GM21423 (cell line): ENCODE measurements around the gene DIPK2B.

Source experiments
- ATAC-seq: cut with Tn5 transposase; IDR thresholded peaks from one replicate; pipeline ENCODE4 v1.9.1; 2021; ENCODE audit warnings: mild to moderate bottlenecking, moderate library complexity; ENCODE audit not compliant: unreplicated experiment

DIPK2B gene

GRCh38 chrX:45200741-45201234 is at the start of gene DIPK2B:
Gene DIPK2B (minus strand): TSS chrX:45200876. CDS start chrX:45200826, 50 bp downstream.
- ATAC-seq, result no peak

GRCh38 chrX:45240301-45240700 is 39.6 kb upstream of the DIPK2B start:
- ATAC-seq, result no peak

GRCh38 chrX:45238489-45238888 is 37.8 kb upstream of the DIPK2B start:
- no peak for ATAC-seq

GRCh38 chrX:45233531-45233930 is 32.9 kb upstream of the DIPK2B start:
- no peak for ATAC-seq

- no peak for ATAC-seq
These were observed 31.5 kb upstream of the DIPK2B start for GRCh38 chrX:45232139-45232538.

- ATAC-seq, result no peak
These were observed 29.7 kb upstream of the DIPK2B start for GRCh38 chrX:45230410-45230809.

GRCh38 chrX:45229348-45229747 is 28.7 kb upstream of the DIPK2B start:
- ATAC-seq, result no peak

- no peak for ATAC-seq
These were observed 27.4 kb upstream of the DIPK2B start for GRCh38 chrX:45228126-45228525.

GRCh38 chrX:45208121-45208856 is 7.6 kb upstream of the DIPK2B start:
- ATAC-seq, result no peak

GRCh38 chrX:45202171-45202570 is 1.5 kb upstream of the DIPK2B start:
- ATAC-seq, result no peak

GRCh38 chrX:45198706-45199105 is 2.0 kb downstream of the DIPK2B start:
- ATAC-seq, result no peak

- ATAC-seq, result no peak
These were observed 2.4 kb downstream of the DIPK2B start for GRCh38 chrX:45198301-45198700.

- no peak for ATAC-seq
These were observed 4.0 kb downstream of the DIPK2B start for GRCh38 chrX:45196701-45197100.

GRCh38 chrX:45191820-45192409 is 8.8 kb downstream of the DIPK2B start:
- no peak for ATAC-seq

- no peak for ATAC-seq
These were observed 9.3 kb downstream of the DIPK2B start for GRCh38 chrX:45191383-45191782.

- ATAC-seq, result no peak
These were observed 12.9 kb downstream of the DIPK2B start for GRCh38 chrX:45187731-45188130.

GRCh38 chrX:45186643-45187026 is 14.0 kb downstream of the DIPK2B start:
- ATAC-seq, result no peak

GRCh38 chrX:45184211-45184610 is 16.5 kb downstream of the DIPK2B start:
- ATAC-seq, result no peak

GRCh38 chrX:45172890-45173289 is 27.8 kb downstream of the DIPK2B start:
- ATAC-seq, result no peak

GRCh38 chrX:45166781-45167180 is 33.9 kb downstream of the DIPK2B start:
- no peak for ATAC-seq

GRCh38 chrX:45165726-45166125 is 35.0 kb downstream of the DIPK2B start:
- no peak for ATAC-seq

GRCh38 chrX:45164995-45165394 is 35.7 kb downstream of the DIPK2B start:
- no peak for ATAC-seq
